Peyer's patch (tissue), 4 donors: ENCODE results near the gene CDH4. TPM values are rescaled to one million over a fixed set of nuclear protein-coding genes. Genes with fewer than 3 reads are reported as not detected.

ENCODE experiments used
- DNase-seq, 3 donors: peaks; one replicate each; pipeline ENCODE4 v3.0.0-alpha.2; 2017 to 2019
- H3K27ac ChIP-seq, 4 donors: fragments of 200-600 bp; sonication (generic); one replicate each; pipeline ENCODE4 v1.5.1; 2016 to 2019
- H3K27me3 ChIP-seq, 2 donors: fragments of 200-600 bp; sonication (generic); one replicate each; pipeline ENCODE4 v1.5.1; 2019
- H3K36me3 ChIP-seq, 3 donors: fragments of 200-600 bp; sonication (generic); one replicate each; pipeline ENCODE4 v1.5.1; 2016 to 2019
- H3K4me1 ChIP-seq, 4 donors: fragments of 200-600 bp; sonication (generic); one replicate each; pipeline ENCODE4 v1.5.1; 2016 to 2019
- H3K4me3 ChIP-seq, 4 donors: fragments of 200-600 bp; sonication (generic); 1 replicate in 3 of 4; 2 replicates in 1 of 4; pipeline ENCODE4 v1.5.1; 2016 to 2019; ENCODE audit warnings: mild to moderate bottlenecking in 1 of 4
- H3K9me3 ChIP-seq, 4 donors: fragments of 200-600 bp; sonication (generic); one replicate each; pipeline ENCODE4 v1.5.1; 2016 to 2019; ENCODE audit warnings: mild to moderate bottlenecking in 1 of 4
- CTCF ChIP-seq, 6 experiments: fragments of 450-650 bp in 4 of 6; fragments of 200-600 bp in 2 of 6; sonication (generic) in 1 of 6; IDR thresholded peaks; one replicate each; pipeline ENCODE4 v1.5.1; 2017 to 2019; ENCODE audit warnings: antibody characterized with exemption in 6 of 6, mild to moderate bottlenecking in 3 of 6, moderate library complexity in 1 of 6
- POLR2A ChIP-seq, 2 donors: fragments of 450-650 bp; IDR thresholded peaks; one replicate each; pipeline ENCODE4 v1.5.1; 2017; ENCODE audit warnings: antibody characterized with exemption in 2 of 2, mild to moderate bottlenecking in 2 of 2, moderate library complexity in 2 of 2
- total RNA-seq, 4 donors: library from RNA; depleted of rRNA; stranded (reverse); fragments of >200 nt; gene quantifications; one replicate each; pipeline ENCODE4 v1.1.0, GENCODE V29; 2016

The CDH4 gene
- total RNA-seq, 4 donors from 2014 or later = 0.27 TPM; not detected in 3

- no peaks in the 10 kb centered on the region for H3K4me1 ChIP-seq
- no peak overlapping the region for H3K27ac ChIP-seq
- no peak for TF ChIP-seq CTCF (IDR thresholded peaks at IDR 0.05)
- no peak for TF ChIP-seq POLR2A (IDR thresholded peaks at IDR 0.05)
- H3K36me3 ChIP-seq = no peaks in the 10 kb centered on the region
- H3K9me3 ChIP-seq = no peaks in the 10 kb centered on the region
- no peak for DNase-seq
- no peaks in the 10 kb centered on the region for H3K27me3 ChIP-seq
- H3K4me3 ChIP-seq = no peak overlapping the region
These were observed 394.4 kb downstream of the CDH4 start for GRCh38 chr20:61646453-61646852.

GRCh38 chr20:61646986-61647385, 394.9 kb downstream of the CDH4 start:
- DNase-seq = no peak
- H3K27ac ChIP-seq = no peak overlapping the region
- H3K9me3 ChIP-seq = no peaks in the 10 kb centered on the region
- H3K27me3 ChIP-seq = no peaks in the 10 kb centered on the region
- H3K4me3 ChIP-seq = no peak overlapping the region
- H3K36me3 ChIP-seq = no peaks in the 10 kb centered on the region
- TF ChIP-seq CTCF (IDR thresholded peaks at IDR 0.05) (no peak), POLR2A (IDR thresholded peaks at IDR 0.05) (no peak)
- no peaks in the 10 kb centered on the region for H3K4me1 ChIP-seq

GRCh38 chr20:61647702-61648101, 395.6 kb downstream of the CDH4 start:
- no peaks in the 10 kb centered on the region for H3K4me1 ChIP-seq
- H3K27me3 ChIP-seq = no peaks in the 10 kb centered on the region
- no peak overlapping the region for H3K27ac ChIP-seq
- no peaks in the 10 kb centered on the region for H3K36me3 ChIP-seq
- H3K4me3 ChIP-seq = no peak overlapping the region
- H3K9me3 ChIP-seq = no peaks in the 10 kb centered on the region
- no peak for DNase-seq
- TF ChIP-seq CTCF (IDR thresholded peaks at IDR 0.05) = no peak
- TF ChIP-seq POLR2A (IDR thresholded peaks at IDR 0.05) = no peak

- Histone ChIP-seq H3K27ac (no peak overlapping the region), H3K27me3 (no peaks in the 10 kb centered on the region), H3K4me1 (no peaks in the 10 kb centered on the region), H3K36me3 (no peaks in the 10 kb centered on the region), H3K4me3 (no peak overlapping the region), H3K9me3 (no peaks in the 10 kb centered on the region)
- TF ChIP-seq POLR2A (IDR thresholded peaks at IDR 0.05) = no peak
- TF ChIP-seq CTCF (IDR thresholded peaks at IDR 0.05) = no peak
- no peak for DNase-seq
These were observed 397.2 kb downstream of the CDH4 start for GRCh38 chr20:61649105-61649859.

GRCh38 chr20:61649860-61650162, 397.8 kb downstream of the CDH4 start:
- no peaks in the 10 kb centered on the region for H3K27me3 ChIP-seq
- H3K4me3 ChIP-seq = no peak overlapping the region
- no peak for TF ChIP-seq POLR2A (IDR thresholded peaks at IDR 0.05)
- TF ChIP-seq CTCF (IDR thresholded peaks at IDR 0.05) = no peak
- DNase-seq = no peak
- H3K4me1 ChIP-seq = no peaks in the 10 kb centered on the region
- H3K27ac ChIP-seq = no peak overlapping the region
- no peaks in the 10 kb centered on the region for H3K36me3 ChIP-seq
- H3K9me3 ChIP-seq = no peaks in the 10 kb centered on the region
